SK-N-SH treated with all-trans-retinoic acid at 6 μM for 48 hours (cell line): ENCODE results near the gene CYP27B1.

Source experiments
- BACH2 ChIP-seq: fragments of 250-450 bp; sonication (Bioruptor Pico); IDR thresholded peaks from 2 replicates; pipeline ENCODE4 v1.9.0; 2021; ENCODE audit warnings: mild to moderate bottlenecking, borderline replicate concordance
- CSDC2 ChIP-seq: fragments of 250-450 bp; sonication (Bioruptor Pico); IDR thresholded peaks from 2 replicates; pipeline ENCODE4 v1.5.0; 2020; ENCODE audit warnings: mild to moderate bottlenecking, moderate library complexity

DNA sequence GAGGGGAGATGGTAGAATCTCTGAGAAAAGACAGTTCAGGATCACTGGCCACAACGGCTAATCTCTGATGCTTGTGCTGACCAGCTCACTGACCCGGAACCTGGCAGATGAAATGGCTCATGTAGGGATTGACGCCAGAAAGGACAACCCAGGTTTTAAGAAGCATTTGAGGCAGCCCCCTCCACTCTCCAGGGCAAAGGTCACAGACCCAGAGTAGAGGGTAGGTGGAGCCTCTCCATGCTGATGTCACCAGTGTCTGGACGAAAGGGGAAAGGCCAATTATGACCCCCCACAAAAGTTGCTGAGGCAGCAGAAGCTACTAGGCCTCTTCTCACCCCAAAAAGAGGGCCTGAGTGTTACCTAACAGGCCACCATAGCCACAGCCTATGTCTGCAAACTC, 3.9 kb upstream of the CYP27B1 start:
- TF ChIP-seq CSDC2 = no peak
- no peak for TF ChIP-seq BACH2 (CRISPR knock-in tag)
